Stimulated activated CD8-positive, alpha-beta memory T cell treated with anti-CD3 and anti-CD28 coated beads, Interleukin-2, amount 100 ng/mL, for 48 hours (primary cell): Measurements from ENCODE around the gene MGLL.
"Not testable (repeated sequence)": the region's sequence is repeated elsewhere in the genome, so short reads cannot be mapped to it uniquely, and the experiment has no call there.

Experiments used
- DNase-seq, 2 donors: peaks; one replicate each; pipeline ENCODE4 v3.0.0-alpha.2; 2020; ENCODE audit warnings: low read depth in 2 of 2

The MGLL gene

GRCh38 chr3:127656906-127657305 is 165.4 kb downstream of the MGLL start:
- DNase-seq, result no peak

DNA sequence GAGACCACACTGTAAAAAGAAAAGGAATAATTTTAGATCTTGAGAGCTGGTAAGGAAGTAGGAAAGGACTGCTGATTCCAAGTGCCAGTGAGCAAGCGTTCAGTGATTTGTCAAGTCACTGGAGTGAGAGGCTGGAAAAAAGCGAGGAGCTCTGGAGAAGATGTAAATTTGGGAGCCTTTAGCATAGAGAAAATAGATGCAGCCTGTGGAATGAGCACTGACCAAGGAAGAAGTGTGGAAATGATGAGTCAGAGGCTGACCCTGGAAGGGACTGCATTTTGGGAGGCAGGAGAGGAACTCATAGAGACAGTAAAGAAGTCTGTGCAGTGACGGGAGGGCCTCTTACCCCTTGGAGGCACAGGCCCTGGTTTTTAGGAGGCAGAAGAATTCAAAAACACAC is 166.7 kb downstream of the MGLL start:
- DNase-seq, result no peak

DNA sequence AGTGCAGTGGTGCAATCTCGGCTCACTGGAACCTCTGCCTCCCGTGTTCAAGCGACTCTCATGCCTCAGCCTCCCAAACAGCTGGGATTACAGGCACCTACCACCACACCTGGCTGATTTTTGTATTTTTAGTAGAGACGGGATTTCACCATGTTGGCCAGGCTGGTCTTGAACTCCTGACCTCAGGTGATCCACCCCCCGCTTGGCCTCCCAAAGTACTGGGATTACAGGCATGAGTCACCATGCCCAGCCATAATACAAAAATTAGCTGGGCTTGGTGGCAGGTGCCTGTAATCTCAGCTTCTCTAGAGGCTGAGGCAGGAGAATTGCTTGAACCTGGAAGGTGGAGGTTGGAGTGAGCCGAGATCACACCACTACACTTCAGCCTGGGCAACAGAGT is 167.3 kb downstream of the MGLL start:
- not testable (repeated sequence) for DNase-seq

GRCh38 chr3:127654374-127654773 is 167.9 kb downstream of the MGLL start:
- DNase-seq, result no peak

DNA sequence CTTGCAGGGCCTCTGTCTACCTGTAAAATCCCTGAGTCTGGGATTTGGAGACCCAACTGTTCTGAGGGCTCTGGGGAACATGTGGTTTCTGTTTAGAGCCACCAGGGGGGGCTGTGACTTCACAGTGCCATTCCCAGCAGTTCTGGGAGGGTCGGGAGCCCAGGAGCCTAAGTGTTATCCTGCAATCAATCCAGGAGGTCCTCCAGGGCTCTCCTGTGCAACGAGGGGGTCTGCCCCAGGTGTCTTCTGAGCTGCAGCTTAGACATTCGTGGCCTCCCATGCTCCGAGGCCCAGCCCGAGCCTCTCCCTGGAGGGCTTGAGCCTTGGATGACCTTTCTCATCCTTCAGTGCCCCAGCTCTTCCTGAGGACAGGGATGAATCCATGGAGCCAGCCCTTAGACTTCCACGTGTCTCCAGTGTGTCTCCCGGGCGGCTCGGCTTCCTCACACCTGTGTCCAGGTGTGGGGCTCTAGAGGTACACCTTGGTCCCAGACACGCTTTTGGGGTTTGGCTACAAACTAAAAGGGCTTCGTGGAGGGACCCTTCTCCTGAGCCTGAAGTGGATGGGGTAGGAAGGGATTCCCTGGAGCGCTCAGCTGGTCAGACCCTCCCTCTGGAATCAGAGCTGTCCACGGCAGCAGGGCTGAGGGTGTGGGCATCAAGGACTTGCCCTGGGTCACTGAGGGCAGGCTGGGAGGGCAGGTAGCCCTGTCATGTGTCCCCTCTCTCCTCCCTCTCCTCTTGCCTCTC is 169.9 kb downstream of the MGLL start:
- no peak for DNase-seq

- no peak for DNase-seq
These were observed 170.7 kb downstream of the MGLL start for GRCh38 chr3:127651516-127652172.

GRCh38 chr3:127650236-127650635 is 172.1 kb downstream of the MGLL start:
- no peak for DNase-seq

DNA sequence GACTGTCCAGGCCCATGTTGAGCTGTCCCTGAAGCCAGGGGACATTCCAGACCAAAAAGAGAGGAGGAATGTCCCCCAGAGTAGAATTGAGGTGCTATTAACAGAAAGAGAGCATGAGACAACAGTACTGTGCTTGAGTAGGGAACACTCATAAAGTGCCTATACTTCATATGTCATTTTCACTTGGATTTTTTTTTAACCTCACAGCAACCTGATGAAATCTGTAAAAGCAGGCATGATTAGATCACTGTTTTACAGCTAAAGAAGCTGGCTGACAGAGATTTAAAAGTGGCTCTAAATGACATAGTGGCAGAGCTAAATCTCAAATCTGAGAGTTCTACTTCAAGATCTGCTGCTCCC is 174.5 kb downstream of the MGLL start:
- DNase-seq, result no peak

GRCh38 chr3:127647166-127647844 is 175.0 kb downstream of the MGLL start:
- no peak for DNase-seq

DNA sequence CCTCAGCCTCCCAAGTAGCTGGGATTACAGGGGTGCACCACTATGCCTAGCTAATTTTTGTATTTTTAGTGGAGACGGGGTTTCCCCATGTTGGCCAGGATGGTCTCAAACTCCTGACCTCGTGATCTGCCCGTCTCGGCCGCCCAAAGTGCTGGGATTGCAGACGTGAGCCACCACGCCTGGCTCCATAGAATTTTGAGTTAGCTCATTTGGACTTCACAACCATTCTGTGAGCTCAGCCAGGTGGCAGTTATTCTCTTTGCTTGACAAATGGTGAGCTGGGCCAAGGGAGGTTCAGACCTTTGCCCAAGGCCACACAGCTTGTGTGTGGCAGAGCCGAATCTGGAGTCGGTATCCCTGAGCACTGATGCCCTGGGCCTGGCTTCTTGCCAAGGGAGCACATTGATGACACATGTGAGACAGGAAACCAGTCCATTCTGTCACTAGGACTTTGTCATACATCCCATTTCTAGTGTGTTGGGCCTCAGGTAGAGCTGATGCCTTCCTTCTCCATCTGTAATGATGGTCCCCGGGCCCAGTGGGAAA is 175.7 kb downstream of the MGLL start:
- DNase-seq, result no peak

DNA sequence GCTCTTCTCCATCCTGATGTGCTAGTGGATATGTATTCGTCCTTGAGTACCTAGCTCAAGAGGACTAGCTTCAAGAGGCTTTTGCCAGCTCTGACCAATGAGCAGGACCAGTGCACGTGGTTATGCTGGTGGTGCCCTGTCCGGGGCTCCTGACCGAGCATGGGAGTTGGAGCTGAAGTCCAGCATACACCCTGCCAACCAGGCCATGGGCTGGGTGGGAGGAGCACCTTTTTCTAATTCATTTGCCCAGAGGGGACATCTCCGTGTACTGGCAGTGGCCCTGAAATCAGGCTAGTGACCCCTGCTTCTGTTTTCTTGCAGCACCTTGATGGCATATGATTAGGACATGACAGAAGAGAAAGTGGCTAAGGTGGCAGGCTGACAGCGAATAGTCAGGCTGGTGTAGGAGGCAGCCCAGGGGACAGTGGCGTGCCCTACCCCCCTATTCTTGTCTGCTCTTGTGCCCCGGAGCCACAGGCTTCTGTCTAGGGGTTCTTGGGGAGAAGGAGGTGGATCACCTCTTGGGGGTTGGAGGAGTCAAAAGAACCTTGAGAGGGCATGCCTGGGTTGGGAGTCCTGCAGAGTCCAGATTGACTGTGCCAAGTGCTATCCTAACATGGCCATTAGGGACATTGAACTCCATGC is 176.8 kb downstream of the MGLL start:
- no peak for DNase-seq

DNA sequence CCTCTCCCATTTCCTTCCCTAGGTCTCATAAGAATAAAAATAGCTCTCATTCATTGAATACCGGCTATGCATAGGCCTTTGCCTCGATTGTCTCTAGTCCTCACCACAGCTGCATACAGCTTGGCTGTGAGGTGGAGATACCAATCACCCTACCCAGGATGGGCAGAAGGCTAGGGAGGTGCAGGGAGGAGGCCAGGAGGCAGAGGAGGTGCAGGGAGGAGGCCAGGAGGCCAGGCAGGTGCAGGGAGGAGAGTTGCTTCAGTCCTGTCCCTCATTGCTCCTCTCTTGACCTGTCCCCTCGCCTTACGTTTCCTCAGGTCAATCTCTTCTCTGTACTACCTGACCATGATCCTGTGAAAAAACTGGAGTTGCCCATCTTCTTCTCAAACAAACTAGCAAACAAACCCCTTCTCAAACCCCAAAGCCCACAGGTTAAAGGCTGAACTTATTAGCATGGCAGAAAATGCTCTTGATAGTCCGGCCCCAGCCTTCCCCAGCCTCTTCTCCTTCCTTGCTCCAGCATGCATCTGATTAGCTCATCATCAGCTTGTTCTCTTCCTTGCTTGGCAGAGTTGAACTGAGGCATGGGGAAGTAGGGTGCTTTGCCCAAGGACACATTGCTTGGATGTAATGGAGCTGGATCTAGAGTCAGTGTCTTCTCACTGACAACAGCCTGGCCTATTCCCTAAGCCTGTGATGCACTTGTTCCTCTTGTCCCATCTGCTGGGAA is 177.5 kb downstream of the MGLL start:
- DNase-seq, result no peak

DNA sequence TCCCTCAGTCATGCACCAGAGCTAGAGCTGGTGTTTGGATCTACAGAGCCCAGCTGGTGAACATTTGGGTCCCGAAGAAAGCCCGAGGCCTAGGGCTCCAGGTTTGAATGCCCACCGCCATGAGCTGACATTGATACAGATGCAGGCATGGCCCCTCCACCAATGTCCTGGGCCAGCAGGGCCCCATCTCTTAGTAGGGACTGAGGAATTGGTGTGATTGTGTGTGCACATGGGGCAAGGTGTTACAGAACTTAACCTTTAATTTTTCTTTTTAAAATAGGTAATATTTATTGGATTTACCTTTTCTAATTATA is 182.3 kb downstream of the MGLL start:
- DNase-seq, result no peak

DNA sequence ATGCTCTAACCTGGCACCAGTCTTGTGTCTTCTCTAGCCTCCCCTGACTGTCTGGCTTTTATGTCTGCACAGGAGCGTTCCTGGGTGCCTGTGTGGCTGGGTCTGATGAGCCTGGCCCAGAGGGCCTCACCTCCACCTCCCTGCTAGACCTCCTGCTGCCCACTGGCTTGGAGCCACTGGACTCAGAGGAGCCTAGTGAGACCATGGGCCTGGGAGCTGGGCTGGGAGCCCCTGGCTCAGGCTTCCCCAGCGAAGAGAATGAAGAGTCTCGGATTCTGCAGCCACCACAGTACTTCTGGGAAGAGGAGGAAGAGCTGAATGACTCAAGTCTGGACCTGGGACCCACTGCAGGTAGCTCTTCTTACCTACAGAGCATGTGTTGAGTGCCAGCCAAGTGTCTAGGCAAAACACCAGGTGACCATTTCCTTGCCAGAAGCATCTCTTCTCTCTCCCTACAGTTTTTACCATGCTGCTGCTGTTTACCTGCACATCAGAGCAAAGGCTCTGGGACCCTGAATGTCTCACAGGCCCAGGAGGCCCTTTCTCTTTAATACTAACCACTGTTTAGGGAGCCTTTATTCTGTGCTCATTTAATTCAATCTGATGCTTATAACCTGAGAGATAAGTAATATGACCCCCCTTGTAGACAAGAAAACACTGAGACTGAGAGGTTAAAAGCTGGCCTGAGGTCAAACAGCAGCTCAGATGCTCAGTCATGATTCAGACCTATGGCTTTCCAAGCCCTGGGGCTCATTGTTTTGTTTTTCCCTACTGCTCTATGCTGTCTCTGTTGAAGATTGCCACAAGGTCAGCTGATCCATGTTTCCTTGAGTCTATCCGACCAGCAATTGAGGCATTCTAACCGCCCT is 182.9 kb downstream of the MGLL start:
- no peak for DNase-seq
